TTC549 (cell line): Measurements from ENCODE around the gene ACSL5.

Experiments used
- FAIRE-seq: peaks from 2 replicates; lab custom pipeline; 2012; peaks lifted over from hg19 to GRCh38; lab: Jason Lieb, UNC

ACSL5 gene

GRCh38 chr10:112467541-112468075 is 93.7 kb downstream of the ACSL5 start:
- FAIRE-seq, result no peak

DNA sequence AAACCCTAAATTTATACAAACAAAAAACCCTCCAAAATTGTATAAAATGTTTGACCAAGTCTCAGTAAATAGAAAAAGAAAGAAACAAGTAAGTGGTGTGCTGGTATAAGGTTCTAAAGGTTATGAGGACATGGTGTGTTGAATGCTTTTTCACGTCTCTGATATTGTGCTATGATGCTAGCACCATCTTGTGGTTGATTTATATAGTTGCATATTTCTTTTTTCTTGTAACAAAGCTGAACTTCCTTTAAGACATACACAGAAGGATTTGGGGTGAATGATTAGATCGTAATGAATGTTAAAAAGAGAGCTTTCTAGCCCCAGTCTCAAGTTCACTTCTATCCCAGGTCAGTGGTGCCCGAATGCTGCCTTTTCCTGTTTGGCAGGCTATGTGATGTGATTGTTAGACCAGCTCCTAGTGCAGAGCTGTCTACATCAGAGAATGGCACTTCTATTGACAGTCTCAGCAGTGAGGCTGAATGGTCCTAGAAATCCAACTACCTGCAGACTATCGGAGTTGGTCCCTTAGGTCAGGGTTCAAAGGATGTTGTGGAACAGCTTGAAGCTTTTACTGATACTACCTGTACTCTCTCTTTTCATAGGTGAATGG is 98.1 kb downstream of the ACSL5 start:
- FAIRE-seq, result peak; percentile 93

DNA sequence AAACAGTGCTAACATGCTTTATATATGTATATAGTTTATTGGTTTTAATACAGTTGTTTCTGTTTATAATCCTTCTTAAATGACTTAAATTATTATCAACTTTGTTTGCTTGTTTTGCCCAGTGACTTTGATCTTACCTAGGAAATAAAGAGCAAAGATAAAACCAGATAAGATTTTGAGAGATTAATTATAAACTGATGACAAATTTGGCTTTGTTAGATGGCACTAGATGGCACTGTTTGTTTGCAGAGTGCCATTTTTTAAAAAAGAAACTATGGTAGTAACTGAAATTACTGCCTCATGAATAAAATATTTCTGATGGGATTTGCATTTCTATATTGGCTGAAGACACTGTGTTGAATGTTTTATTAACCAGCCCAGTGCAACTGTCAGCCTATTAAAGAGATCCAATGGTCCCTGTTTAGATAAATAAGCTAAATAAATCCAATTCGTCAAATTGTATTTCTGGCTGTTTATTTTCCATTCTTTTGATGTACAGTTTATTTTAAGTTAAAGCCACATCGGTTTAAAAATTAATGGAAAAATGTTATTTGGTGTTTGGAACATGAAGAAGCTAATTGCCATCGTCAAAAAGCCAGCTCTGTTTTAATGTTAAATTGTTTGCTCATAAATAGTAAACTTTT is 101.8 kb downstream of the ACSL5 start:
- FAIRE-seq, result peak; percentile 62
